Testis (tissue), 3 donors: ENCODE measurements around the gene LARGE2. TPM values are rescaled to one million over a fixed set of nuclear protein-coding genes. Genes with fewer than 3 reads are reported as not detected.

ENCODE experiments used
- DNase-seq: peaks from one replicate; pipeline ENCODE4 v3.0.0-alpha.2; 2019
- H3K27ac ChIP-seq, 2 donors: fragments of 200-600 bp; sonication (generic); one replicate each; pipeline ENCODE4 v1.5.1; 2019
- H3K27me3 ChIP-seq: fragments of 200-600 bp; sonication (generic); one replicate; pipeline ENCODE4 v1.5.1; 2019
- H3K36me3 ChIP-seq: fragments of 200-600 bp; sonication (generic); one replicate; pipeline ENCODE4 v1.5.1; 2017; ENCODE audit warnings: low read depth; ENCODE audit errors: missing control alignments
- H3K4me1 ChIP-seq: fragments of 200-600 bp; sonication (generic); one replicate; pipeline ENCODE4 v1.5.1; 2019
- H3K4me3 ChIP-seq, 2 donors: fragments of 200-600 bp; sonication (generic); one replicate each; pipeline ENCODE4 v1.5.1; 2017 to 2019
- H3K9me3 ChIP-seq: fragments of 200-600 bp; sonication (generic); one replicate; pipeline ENCODE4 v1.5.1; 2017
- POLR2A ChIP-seq: fragments of 450-650 bp; IDR thresholded peaks from one replicate; pipeline ENCODE4 v1.6.1; 2017; ENCODE audit warnings: antibody characterized with exemption, mild to moderate bottlenecking, moderate library complexity
- whole genome bisulfite sequencing, 2 donors: methylation state at CpG; one replicate each; pipeline ENCODE4 v1.1.5; 2018; 5-methylcytosine and 5-hydroxymethylcytosine counted together
- intact Hi-C: fragments of 100-400 bp; cut with DNase I; formaldehyde crosslinking; loops from one replicate; pipeline ENCODE4 v1.15.1; 2023; ENCODE audit warnings: low total_unique reads
- polyA plus RNA-seq: library from polyadenylated mRNA; stranded (reverse); fragments of 350-450 nt; fragmentation: Illumina TruSeq; extraction: RNeasy Lipid Tissue Mini Kit (QIAGEN cat#74804); gene quantifications from one replicate; pipeline ENCODE4 v1.2.3, GENCODE V29; 2014; ENCODE audit warnings: low read depth, low replicate concordance; ENCODE audit not compliant: insufficient read depth
- total RNA-seq, 2 donors: library from RNA; depleted of rRNA; stranded (reverse); fragments of >200 nt; gene quantifications; one replicate each; pipeline ENCODE4 v1.2.3, GENCODE V29; 2016
- TF ChIP-seq, protein P1 (sequence below), 3 experiments: fragments of 450-650 bp in 2 of 3; fragments of 200-600 bp in 1 of 3; sonication (generic) in 1 of 3; IDR thresholded peaks; one replicate each; pipeline ENCODE4 v1.5.1; 2016 to 2019; ENCODE audit warnings: antibody characterized with exemption in 3 of 3, mild to moderate bottlenecking in 2 of 3, moderate library complexity in 1 of 3

LARGE2 gene
- total and polyA plus RNA-seq, 3 donors from 2014 or later = 2.1 to 4.7 (median 3.4) TPM

DNA sequence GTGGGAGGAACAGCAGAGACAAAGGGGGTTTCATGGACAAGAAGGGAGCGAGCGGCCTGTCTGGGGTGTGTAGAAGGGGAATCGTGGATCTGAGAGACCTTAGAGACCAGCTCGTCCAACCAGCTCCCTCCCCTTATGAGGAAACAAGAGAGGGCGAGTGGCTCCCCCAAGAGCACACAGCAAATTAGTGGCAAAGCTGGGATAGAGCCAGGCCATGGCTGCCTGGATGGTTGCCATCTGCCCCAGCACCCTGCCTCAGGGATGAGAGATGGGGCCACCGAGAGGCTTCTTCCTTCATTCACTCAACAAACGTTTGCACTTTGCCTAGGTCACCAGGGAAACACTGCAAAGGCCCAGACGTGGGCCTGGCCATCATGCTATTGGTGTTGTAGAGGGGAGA lies 32.9 kb upstream of the LARGE2 start:
- intact Hi-C loops = no loop called here
- 90 to 98% methylated on average over 8 of the region's 8 CpGs for WGBS, 2 donors
- Histone ChIP-seq H3K27me3 (no peaks in the 10 kb centered on the region), H3K4me1 (no peaks in the 10 kb centered on the region), H3K36me3 (no peaks in the 10 kb centered on the region), H3K27ac (no peak overlapping the region), H3K9me3 (no peaks in the 10 kb centered on the region), H3K4me3 (no peak overlapping the region)
- no peak for DNase-seq
- no peak for TF ChIP-seq POLR2A
- TF ChIP-seq, protein P1, sequence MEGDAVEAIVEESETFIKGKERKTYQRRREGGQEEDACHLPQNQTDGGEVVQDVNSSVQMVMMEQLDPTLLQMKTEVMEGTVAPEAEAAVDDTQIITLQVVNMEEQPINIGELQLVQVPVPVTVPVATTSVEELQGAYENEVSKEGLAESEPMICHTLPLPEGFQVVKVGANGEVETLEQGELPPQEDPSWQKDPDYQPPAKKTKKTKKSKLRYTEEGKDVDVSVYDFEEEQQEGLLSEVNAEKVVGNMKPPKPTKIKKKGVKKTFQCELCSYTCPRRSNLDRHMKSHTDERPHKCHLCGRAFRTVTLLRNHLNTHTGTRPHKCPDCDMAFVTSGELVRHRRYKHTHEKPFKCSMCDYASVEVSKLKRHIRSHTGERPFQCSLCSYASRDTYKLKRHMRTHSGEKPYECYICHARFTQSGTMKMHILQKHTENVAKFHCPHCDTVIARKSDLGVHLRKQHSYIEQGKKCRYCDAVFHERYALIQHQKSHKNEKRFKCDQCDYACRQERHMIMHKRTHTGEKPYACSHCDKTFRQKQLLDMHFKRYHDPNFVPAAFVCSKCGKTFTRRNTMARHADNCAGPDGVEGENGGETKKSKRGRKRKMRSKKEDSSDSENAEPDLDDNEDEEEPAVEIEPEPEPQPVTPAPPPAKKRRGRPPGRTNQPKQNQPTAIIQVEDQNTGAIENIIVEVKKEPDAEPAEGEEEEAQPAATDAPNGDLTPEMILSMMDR (IDR thresholded peaks at IDR 0.05) = no peak

DNA sequence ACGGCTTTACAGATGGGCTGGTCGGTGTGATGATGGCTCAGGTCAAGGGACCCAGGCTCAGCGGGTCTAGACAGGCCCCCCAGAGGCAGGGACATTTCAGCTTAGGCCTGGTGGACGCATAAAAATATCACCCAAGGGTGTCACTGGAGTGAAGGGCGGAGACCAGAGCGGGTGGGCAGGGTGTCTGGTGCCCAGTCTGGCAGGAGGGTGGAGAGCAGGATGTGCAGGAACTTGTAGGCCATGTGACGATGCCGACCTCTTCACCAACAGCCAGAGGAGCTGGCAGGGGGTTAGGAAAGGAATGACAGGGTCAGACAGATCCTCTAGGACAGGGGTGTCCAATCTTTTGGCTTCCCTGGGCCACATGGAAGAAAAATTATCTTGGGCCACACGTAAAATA lies 32.5 kb upstream of the LARGE2 start:
- 88 to 92% methylated on average over 9 of the region's 9 CpGs for WGBS, 2 donors
- no peak for DNase-seq
- H3K27ac ChIP-seq = no peak overlapping the region
- TF ChIP-seq, protein P1 (IDR thresholded peaks at IDR 0.05) = no peak
- TF ChIP-seq POLR2A = no peak
- no peaks in the 10 kb centered on the region for H3K27me3 ChIP-seq
- H3K36me3 ChIP-seq = no peaks in the 10 kb centered on the region
- H3K4me1 ChIP-seq = no peaks in the 10 kb centered on the region
- intact Hi-C loops = no loop called here
- H3K4me3 ChIP-seq = no peak overlapping the region
- no peaks in the 10 kb centered on the region for H3K9me3 ChIP-seq

- intact Hi-C loops = no loop called here
- TF ChIP-seq POLR2A = no peak
- Histone ChIP-seq H3K27me3 (no peaks in the 10 kb centered on the region), H3K4me3 (no peak overlapping the region), H3K9me3 (no peaks in the 10 kb centered on the region), H3K36me3 (no peaks in the 10 kb centered on the region), H3K27ac (no peak overlapping the region), H3K4me1 (no peaks in the 10 kb centered on the region)
- 87 to 96% methylated on average over 4 to 9 of the region's 9 CpGs for WGBS, 2 donors
- DNase-seq = no peak
Observed at GRCh38 chr11:45890886-45891550, 31.4 kb upstream of the LARGE2 start.

GRCh38 chr11:45892856-45893255 lies 29.6 kb upstream of the LARGE2 start:
- TF ChIP-seq, protein P1 (IDR thresholded peaks at IDR 0.05) = no peak
- TF ChIP-seq POLR2A = no peak
- Histone ChIP-seq H3K27ac (no peak overlapping the region), H3K4me3 (no peak overlapping the region), H3K9me3 (no peaks in the 10 kb centered on the region), H3K36me3 (no peaks in the 10 kb centered on the region), H3K4me1 (peaks cover 8% of the 10 kb centered on the region), H3K27me3 (no peaks in the 10 kb centered on the region)
- intact Hi-C loops = no loop called here
- WGBS, 2 donors = 75 to 80% methylated on average over 5 of the region's 5 CpGs
- DNase-seq = peak; percentile 29

DNA sequence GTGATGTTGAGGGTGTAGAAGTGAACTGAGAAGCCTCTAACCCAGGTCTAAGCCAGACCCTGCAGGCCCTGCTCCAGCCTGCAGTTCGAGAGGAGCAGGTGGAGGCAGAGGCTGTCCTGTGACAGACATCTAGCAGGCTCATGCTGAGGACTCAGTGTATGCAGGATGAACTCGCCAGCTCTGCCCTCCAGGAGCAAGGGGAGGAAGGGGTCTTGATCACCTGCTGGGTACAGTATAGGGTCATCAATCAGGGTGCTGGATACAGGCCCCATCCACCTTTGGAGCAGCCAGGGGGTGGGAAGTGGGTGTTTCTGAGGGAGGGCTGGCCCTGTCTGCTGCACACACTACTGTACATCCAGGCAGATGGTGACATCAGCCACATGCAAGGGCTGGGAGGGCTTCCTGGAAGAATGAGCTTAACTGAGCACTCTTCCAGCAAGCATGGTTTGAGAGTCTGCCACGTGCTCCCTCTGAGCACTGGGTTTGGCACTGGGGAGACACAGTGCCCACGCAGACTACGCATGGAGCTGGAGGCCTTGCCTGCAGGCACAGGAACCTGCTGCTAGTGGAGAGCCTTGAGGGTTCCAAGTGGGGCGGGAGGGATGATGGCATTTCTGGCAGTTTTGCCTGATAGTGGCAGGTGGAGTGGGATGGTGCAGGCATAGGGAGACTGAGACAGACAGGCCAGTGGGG lies 27.8 kb upstream of the LARGE2 start:
- Histone ChIP-seq H3K9me3 (no peaks in the 10 kb centered on the region), H3K4me3 (no peak overlapping the region), H3K36me3 (no peaks in the 10 kb centered on the region), H3K4me1 (peaks cover 17% of the 10 kb centered on the region), H3K27me3 (no peaks in the 10 kb centered on the region), H3K27ac (no peak overlapping the region)
- TF ChIP-seq, protein P1 (IDR thresholded peaks at IDR 0.05) = no peak
- TF ChIP-seq POLR2A = no peak
- intact Hi-C loops = no loop called here
- no peak for DNase-seq
- WGBS, 2 donors = 88 to 93% methylated on average over 4 to 6 of the region's 6 CpGs
